Lung (tissue), 12 donors: Measurements from ENCODE around the gene ANKS1B. TPM values are rescaled to one million over a fixed set of nuclear protein-coding genes. Genes with fewer than 3 reads are reported as not detected.

Experiments used
- ATAC-seq: fragments of 200-7000 bp; cut with Tn5 transposase; one replicate; pipeline ENCODE4 v1.9.1; 2020; ENCODE audit warnings: moderate number of reproducible peaks; ENCODE audit not compliant: insufficient read depth, low FRiP score
- DNase-seq, 3 donors: peaks; one replicate each; pipeline ENCODE4 v3.0.0-alpha.2; 2013 to 2017
- H3K27ac ChIP-seq, 2 donors: one replicate each; pipeline ENCODE4 v1.5.1; 2013; ENCODE audit warnings: mild to moderate bottlenecking in 2 of 2, moderate library complexity in 2 of 2, control low read depth in 1 of 2, inconsistent platforms in 1 of 2, low read depth in 1 of 2, low read length in 1 of 2
- H3K27me3 ChIP-seq, 3 donors: one replicate each; pipeline ENCODE4 v1.5.1; 2013; ENCODE audit warnings: low read length in 2 of 3; ENCODE audit not compliant: control insufficient read depth in 3 of 3, insufficient read depth in 3 of 3
- H3K36me3 ChIP-seq, 4 donors: one replicate each; pipeline ENCODE4 v1.5.1; 2013; ENCODE audit warnings: low read length in 4 of 4, mild to moderate bottlenecking in 1 of 4, moderate library complexity in 1 of 4; ENCODE audit not compliant: control insufficient read depth in 4 of 4, insufficient read depth in 4 of 4
- H3K4me1 ChIP-seq, 5 donors: one replicate each; pipeline ENCODE4 v1.5.1; 2013; ENCODE audit warnings: low read length in 5 of 5, mild to moderate bottlenecking in 2 of 5, moderate library complexity in 1 of 5; ENCODE audit not compliant: control insufficient read depth in 5 of 5, insufficient read depth in 5 of 5
- H3K4me3 ChIP-seq: one replicate; pipeline ENCODE4 v1.5.1; 2013; ENCODE audit warnings: mild to moderate bottlenecking, control low read depth, moderate library complexity
- H3K9ac ChIP-seq, 2 donors: one replicate each; pipeline ENCODE4 v1.5.1; 2013; ENCODE audit warnings: low read length in 2 of 2, control low read depth in 1 of 2; ENCODE audit not compliant: insufficient read depth in 1 of 2
- H3K9me3 ChIP-seq, 4 donors: one replicate each; pipeline ENCODE4 v1.5.1; 2013; ENCODE audit warnings: low read length in 3 of 4, mild to moderate bottlenecking in 1 of 4, moderate library complexity in 1 of 4; ENCODE audit not compliant: control insufficient read depth in 4 of 4, insufficient read depth in 3 of 4
- WGBS, 2 donors: extraction: QIAGEN DNeasy Blood & Tissue Kit; methylation state at CpG; one replicate each; pipeline ENCODE4 v1.1.7; 2013; 5-methylcytosine and 5-hydroxymethylcytosine counted together
- polyA plus RNA-seq, 2 donors: library from polyadenylated mRNA; stranded (reverse); fragments of 200-250 nt; gene quantifications; one replicate each; pipeline ENCODE4 v1.2.1, GENCODE V29; 2013
- total RNA-seq, 2 donors: library from RNA; depleted of rRNA in 1 of 2; stranded (reverse); fragments of >200 nt in 1 of 2; gene quantifications; one replicate each; pipeline ENCODE4 v1.2.1, GENCODE V29; 2014 to 2021
- TF ChIP-seq, protein P1 (sequence below): IDR thresholded peaks from 2 replicates; pipeline ENCODE4 v1.5.1; 2012; ENCODE audit warnings: mild to moderate bottlenecking; ENCODE audit errors: control extremely low read depth, extremely low read depth
- donor health status: control.
- donor health status: control.
- donor health status: Bipolar disorder and iron deficiency.
- donor health status: healthy.
- donor health status: DM: yes; HTN: yes; CAD: no.

ANKS1B gene
- total and polyA plus RNA-seq, 4 donors: 0.32 to 10.3 (median 3.7) TPM

DNA sequence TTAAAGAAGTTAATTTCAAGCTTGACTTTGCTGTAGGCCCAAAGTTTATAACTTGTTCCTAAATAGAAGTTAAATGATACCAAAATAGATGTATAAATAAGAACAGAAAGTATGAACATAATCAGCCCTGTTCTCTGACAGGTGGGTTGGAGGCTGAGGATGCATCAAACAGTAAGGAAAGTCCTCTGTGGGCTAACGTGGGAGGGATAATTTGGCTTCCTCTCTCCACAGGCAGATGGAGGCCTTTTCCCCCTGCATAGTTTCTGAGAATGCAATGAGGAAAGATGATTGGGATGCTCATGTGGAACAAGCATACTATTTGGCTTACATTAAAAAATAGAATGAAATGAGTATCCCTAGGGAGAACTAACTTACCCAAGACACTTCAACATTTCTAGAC lies 280.7 kb downstream of the ANKS1B start:
- TF ChIP-seq, protein P1, sequence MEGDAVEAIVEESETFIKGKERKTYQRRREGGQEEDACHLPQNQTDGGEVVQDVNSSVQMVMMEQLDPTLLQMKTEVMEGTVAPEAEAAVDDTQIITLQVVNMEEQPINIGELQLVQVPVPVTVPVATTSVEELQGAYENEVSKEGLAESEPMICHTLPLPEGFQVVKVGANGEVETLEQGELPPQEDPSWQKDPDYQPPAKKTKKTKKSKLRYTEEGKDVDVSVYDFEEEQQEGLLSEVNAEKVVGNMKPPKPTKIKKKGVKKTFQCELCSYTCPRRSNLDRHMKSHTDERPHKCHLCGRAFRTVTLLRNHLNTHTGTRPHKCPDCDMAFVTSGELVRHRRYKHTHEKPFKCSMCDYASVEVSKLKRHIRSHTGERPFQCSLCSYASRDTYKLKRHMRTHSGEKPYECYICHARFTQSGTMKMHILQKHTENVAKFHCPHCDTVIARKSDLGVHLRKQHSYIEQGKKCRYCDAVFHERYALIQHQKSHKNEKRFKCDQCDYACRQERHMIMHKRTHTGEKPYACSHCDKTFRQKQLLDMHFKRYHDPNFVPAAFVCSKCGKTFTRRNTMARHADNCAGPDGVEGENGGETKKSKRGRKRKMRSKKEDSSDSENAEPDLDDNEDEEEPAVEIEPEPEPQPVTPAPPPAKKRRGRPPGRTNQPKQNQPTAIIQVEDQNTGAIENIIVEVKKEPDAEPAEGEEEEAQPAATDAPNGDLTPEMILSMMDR: no peak
- no peaks in the 10 kb centered on the region for H3K36me3 ChIP-seq
- H3K4me3 ChIP-seq: no peak overlapping the region
- ATAC-seq (no peak), DNase-seq (no peak)
- no peak overlapping the region for H3K9ac ChIP-seq
- H3K27ac ChIP-seq: no peak overlapping the region
- no peaks in the 10 kb centered on the region for H3K4me1 ChIP-seq
- WGBS, 2 donors: 52 to 67% methylated on average over 1 of the region's 1 CpG
- H3K27me3 ChIP-seq: no peaks in the 10 kb centered on the region
- no peaks in the 10 kb centered on the region for H3K9me3 ChIP-seq

DNA sequence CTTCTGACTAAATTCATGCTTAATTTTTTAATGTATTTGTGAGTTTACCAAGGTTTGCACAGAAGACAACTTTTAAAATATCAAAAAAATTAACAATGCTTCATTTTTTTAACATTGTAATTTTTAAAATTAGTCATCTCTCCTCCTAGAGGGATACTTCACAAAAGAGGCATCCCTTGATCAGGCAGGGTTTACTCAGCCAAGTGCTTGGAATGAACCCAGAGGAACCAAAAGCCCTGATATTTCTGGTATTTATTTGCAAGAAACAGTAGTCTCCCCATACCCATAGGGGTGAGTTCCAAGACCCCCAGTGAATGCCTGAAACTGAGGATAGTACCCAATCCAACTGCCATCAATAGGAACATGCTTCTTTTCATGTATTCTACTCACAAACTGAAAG lies 284.7 kb downstream of the ANKS1B start:
- Histone ChIP-seq H3K27me3 (no peaks in the 10 kb centered on the region), H3K9me3 (no peaks in the 10 kb centered on the region), H3K4me1 (no peaks in the 10 kb centered on the region), H3K27ac (no peak overlapping the region), H3K9ac (no peak overlapping the region), H3K36me3 (no peaks in the 10 kb centered on the region), H3K4me3 (no peak overlapping the region)
- ATAC-seq (no peak), DNase-seq (no peak)
- TF ChIP-seq, protein P1: no peak

DNA sequence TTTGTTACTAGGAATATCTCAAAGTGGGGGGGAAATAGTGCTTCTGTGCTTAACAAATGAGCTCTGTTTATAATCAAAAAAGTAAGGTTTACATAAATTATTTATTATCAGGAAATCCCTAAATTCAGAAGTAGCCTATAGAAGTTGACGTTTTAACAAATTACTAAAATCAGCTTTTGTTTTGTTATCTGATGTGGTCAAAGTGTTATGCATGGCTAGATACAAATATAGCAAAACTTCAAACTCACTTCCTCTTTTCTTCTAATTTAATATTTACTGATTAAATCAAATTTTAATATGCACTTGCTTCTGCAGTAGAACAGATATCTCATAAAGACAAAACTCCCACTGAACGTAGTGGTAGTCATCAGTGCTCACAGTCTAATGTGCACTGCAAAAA lies 289.7 kb downstream of the ANKS1B start:
- TF ChIP-seq, protein P1: no peak
- Histone ChIP-seq H3K9ac (no peak overlapping the region), H3K36me3 (no peaks in the 10 kb centered on the region), H3K27me3 (no peaks in the 10 kb centered on the region), H3K27ac (no peak overlapping the region), H3K4me3 (no peak overlapping the region), H3K4me1 (no peaks in the 10 kb centered on the region), H3K9me3 (no peaks in the 10 kb centered on the region)
- WGBS, 2 donors: 30 to 36% methylated on average over 2 of the region's 2 CpGs
- no peak for ATAC-seq
- DNase-seq: no peak

DNA sequence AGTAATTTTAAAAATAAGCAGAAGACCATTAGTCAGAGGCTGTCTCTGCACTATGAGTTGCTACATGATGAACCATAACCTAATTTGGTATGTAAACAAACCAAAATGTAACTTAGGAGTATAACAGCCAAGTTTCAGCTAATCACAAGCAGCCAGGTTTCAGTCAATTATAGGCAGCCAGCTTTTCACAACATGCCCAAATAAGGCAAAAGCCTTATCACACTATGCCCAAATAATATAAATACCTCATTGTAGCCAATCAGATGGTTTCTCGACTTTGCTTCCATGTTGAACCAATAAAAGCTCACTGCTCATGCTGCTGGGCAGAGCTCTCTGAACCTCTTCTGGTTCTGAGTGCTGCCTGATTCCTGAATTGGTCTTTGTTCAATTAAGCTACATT lies 298.6 kb downstream of the ANKS1B start:
- 73 to 86% methylated on average over 1 of the region's 1 CpG for WGBS, 2 donors
- H3K36me3 ChIP-seq: no peaks in the 10 kb centered on the region
- peaks cover 0 to 3% (median 0%) of the 10 kb centered on the region in 4 donors for H3K9me3 ChIP-seq
- H3K4me3 ChIP-seq: no peak overlapping the region
- H3K9ac ChIP-seq: no peak overlapping the region
- no peak for DNase-seq
- ATAC-seq: no peak
- H3K27ac ChIP-seq: no peak overlapping the region
- H3K27me3 ChIP-seq: no peaks in the 10 kb centered on the region
- TF ChIP-seq, protein P1: no peak
- no peaks in the 10 kb centered on the region for H3K4me1 ChIP-seq
